Smooth muscle cell (in vitro differentiated cells): Measurements from ENCODE around the gene OSBPL3. TPM values are rescaled to one million over a fixed set of nuclear protein-coding genes. Genes with fewer than 3 reads are reported as not detected.

Experiments used
- DNase-seq: peaks from one replicate; lab custom pipeline; 2025; ENCODE audit not compliant: unreplicated experiment; lab: John Stamatoyannopoulos, UW
- H2AFZ ChIP-seq: fragments of 200-600 bp; sonication (generic); 2 replicates; pipeline ENCODE4 v1.6.0; 2016; ENCODE audit warnings: antibody characterized with exemption, low read depth, mild to moderate bottlenecking
- H3F3A ChIP-seq: fragments of 200-600 bp; sonication (generic); 2 replicates; pipeline ENCODE4 v1.6.0; 2017; ENCODE audit warnings: antibody characterized with exemption, low read depth
- H3K27ac ChIP-seq: fragments of 200-600 bp; sonication (generic); 2 replicates; pipeline ENCODE4 v1.5.1; 2016; ENCODE audit warnings: low read depth, mild to moderate bottlenecking
- H3K27me3 ChIP-seq: fragments of 200-600 bp; sonication (generic); 2 replicates; pipeline ENCODE4 v1.6.1; 2016; ENCODE audit warnings: low read depth, mild to moderate bottlenecking
- H3K36me3 ChIP-seq: fragments of 200-600 bp; sonication (generic); 2 replicates; pipeline ENCODE4 v1.5.1; 2016; ENCODE audit warnings: low read depth
- H3K4me1 ChIP-seq: fragments of 200-600 bp; sonication (generic); 2 replicates; pipeline ENCODE4 v1.5.1; 2016; ENCODE audit warnings: low read depth
- H3K4me2 ChIP-seq: fragments of 200-600 bp; sonication (generic); 2 replicates; pipeline ENCODE4 v1.6.0; 2016; ENCODE audit warnings: mild to moderate bottlenecking
- H3K4me3 ChIP-seq: fragments of 200-600 bp; sonication (generic); 2 replicates; pipeline ENCODE4 v1.5.1; 2016; ENCODE audit warnings: mild to moderate bottlenecking
- H3K79me2 ChIP-seq: fragments of 200-600 bp; sonication (generic); 2 replicates; pipeline ENCODE4 v1.6.0; 2016; ENCODE audit warnings: low read depth, mild to moderate bottlenecking
- H3K9ac ChIP-seq: fragments of 200-600 bp; sonication (generic); 2 replicates; pipeline ENCODE4 v1.6.0; 2016; ENCODE audit warnings: low read depth
- H3K9me3 ChIP-seq: fragments of 200-600 bp; sonication (generic); replicated peaks from 2 replicates; pipeline ENCODE4 v1.5.1; 2016; ENCODE audit warnings: low read depth
- H4K20me1 ChIP-seq: fragments of 200-600 bp; sonication (generic); 2 replicates; pipeline ENCODE4 v1.6.0; 2016; ENCODE audit warnings: low read depth
- WGBS: methylation state at CpG from one replicate; pipeline ENCODE4 v1.1.7; 2016; ENCODE audit warnings: low lambda C conversion rate; 5-methylcytosine and 5-hydroxymethylcytosine counted together
- polyA plus RNA-seq: library from polyadenylated mRNA; unstranded; fragments of >200 nt; fragmentation: Nextera tagmentation; extraction: Ambion mirVana; gene quantifications from 2 replicates; pipeline ENCODE4 v1.2.1, GENCODE V29; 2016
- total RNA-seq: library from RNA; depleted of rRNA; stranded (reverse); fragments of >200 nt; gene quantifications from 2 replicates; pipeline ENCODE4 v1.2.3, GENCODE V29; 2014
- TF ChIP-seq, protein P1 (sequence below): fragments of 200-600 bp; sonication (generic); IDR thresholded peaks from 2 replicates; pipeline ENCODE4 v1.5.1; 2017; ENCODE audit warnings: borderline replicate concordance, mild to moderate bottlenecking, antibody characterized with exemption; ENCODE audit not compliant: insufficient read depth, poor library complexity, severe bottlenecking

The OSBPL3 gene, protein sequence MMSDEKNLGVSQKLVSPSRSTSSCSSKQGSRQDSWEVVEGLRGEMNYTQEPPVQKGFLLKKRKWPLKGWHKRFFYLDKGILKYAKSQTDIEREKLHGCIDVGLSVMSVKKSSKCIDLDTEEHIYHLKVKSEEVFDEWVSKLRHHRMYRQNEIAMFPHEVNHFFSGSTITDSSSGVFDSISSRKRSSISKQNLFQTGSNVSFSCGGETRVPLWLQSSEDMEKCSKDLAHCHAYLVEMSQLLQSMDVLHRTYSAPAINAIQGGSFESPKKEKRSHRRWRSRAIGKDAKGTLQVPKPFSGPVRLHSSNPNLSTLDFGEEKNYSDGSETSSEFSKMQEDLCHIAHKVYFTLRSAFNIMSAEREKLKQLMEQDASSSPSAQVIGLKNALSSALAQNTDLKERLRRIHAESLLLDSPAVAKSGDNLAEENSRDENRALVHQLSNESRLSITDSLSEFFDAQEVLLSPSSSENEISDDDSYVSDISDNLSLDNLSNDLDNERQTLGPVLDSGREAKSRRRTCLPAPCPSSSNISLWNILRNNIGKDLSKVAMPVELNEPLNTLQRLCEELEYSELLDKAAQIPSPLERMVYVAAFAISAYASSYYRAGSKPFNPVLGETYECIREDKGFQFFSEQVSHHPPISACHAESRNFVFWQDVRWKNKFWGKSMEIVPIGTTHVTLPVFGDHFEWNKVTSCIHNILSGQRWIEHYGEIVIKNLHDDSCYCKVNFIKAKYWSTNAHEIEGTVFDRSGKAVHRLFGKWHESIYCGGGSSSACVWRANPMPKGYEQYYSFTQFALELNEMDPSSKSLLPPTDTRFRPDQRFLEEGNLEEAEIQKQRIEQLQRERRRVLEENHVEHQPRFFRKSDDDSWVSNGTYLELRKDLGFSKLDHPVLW
- total RNA-seq (11.9 and 16.3 TPM in 2 replicates), polyA plus RNA-seq (6.2 and 8.3 TPM in 2 replicates)

DNA sequence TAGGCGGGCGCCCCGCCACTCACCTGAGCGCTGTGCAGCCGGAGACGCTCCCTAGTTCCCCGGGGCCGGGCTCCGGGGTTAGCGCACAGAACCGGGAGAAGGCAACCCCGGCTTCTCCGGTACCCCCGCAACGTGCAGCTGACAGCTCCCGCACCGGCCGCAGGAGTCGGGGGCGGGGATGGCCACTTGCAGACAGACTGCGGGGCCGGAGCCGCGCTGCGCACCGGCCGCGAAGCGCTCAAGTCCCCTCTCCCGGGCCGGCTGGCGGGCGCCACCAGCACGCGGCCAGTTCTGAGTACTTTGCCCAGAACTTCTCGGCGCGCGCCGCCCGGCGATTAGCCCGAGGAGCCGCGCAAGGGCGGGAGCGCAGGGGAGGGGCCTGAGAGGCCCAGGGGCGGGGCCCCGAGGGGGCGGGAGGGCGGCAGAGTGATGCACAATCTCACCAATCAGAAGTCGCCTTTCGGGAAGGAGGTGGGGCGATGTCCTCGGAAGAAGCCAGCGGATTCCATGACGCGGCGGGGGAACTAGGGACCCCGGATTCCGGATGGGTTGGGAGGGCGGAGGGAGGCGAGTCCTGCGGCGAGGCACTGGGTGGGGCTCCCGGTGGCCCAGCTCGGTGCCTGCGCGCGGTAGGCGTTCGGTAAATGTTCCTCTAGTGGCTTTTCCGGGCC is at the start of gene OSBPL3:
Gene OSBPL3 (minus strand): TSS at position 316 of the 671 bp plus-strand sequence. CDS start 87,706 bp downstream, outside the sequence.
- Histone ChIP-seq H4K20me1 (no peaks in the 10 kb centered on the region), H3K4me3 (peak within 1 kb of the TSS; percentile 89), H3K27ac (peak within 1 kb of the TSS; percentile 78), H3K4me1 (peaks cover 7% of the 10 kb centered on the region), H3K4me2 (peak within 1 kb of the TSS; percentile 98), H3K36me3 (no peaks in the 10 kb centered on the region), H3K79me2 (peaks cover 16% of the 10 kb centered on the region), H3K9me3 (no peaks in the 10 kb centered on the region), H2AFZ (peak within 1 kb of the TSS; percentile 89), H3K27me3 (peaks cover 13% of the 10 kb centered on the region), H3F3A (no peaks in the 10 kb centered on the region), H3K9ac (peak within 1 kb of the TSS; percentile 76)
- TF ChIP-seq, protein P1, sequence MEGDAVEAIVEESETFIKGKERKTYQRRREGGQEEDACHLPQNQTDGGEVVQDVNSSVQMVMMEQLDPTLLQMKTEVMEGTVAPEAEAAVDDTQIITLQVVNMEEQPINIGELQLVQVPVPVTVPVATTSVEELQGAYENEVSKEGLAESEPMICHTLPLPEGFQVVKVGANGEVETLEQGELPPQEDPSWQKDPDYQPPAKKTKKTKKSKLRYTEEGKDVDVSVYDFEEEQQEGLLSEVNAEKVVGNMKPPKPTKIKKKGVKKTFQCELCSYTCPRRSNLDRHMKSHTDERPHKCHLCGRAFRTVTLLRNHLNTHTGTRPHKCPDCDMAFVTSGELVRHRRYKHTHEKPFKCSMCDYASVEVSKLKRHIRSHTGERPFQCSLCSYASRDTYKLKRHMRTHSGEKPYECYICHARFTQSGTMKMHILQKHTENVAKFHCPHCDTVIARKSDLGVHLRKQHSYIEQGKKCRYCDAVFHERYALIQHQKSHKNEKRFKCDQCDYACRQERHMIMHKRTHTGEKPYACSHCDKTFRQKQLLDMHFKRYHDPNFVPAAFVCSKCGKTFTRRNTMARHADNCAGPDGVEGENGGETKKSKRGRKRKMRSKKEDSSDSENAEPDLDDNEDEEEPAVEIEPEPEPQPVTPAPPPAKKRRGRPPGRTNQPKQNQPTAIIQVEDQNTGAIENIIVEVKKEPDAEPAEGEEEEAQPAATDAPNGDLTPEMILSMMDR = no peak
- WGBS = 1% methylated on average over 46 of the region's 73 CpGs
- peak; percentile 85 for DNase-seq

DNA sequence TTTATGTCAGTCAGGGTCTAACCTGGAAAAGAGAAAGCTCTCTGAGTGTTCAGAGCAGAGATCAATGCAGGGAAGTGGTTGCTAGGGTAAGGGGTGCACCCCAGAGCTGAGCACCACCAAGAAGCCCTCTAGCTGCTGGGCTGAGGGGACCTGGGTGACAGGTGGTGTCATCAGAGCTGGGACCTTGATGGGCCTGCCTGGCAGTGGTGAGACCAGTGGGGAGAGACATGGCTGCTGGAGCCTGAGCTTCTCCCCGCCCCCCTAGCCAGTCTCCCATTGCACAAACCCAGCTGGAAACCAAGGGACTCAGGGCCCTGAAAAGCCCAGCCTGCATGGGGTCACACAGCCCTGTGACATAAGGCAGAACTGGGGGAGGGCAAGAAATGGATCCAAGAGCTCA is 49.1 kb upstream of the OSBPL3 start:
- Histone ChIP-seq H3K36me3 (no peaks in the 10 kb centered on the region), H3F3A (no peaks in the 10 kb centered on the region), H3K27me3 (no peaks in the 10 kb centered on the region), H3K4me3 (no peak overlapping the region), H3K9ac (peak overlapping the region; percentile 11), H2AFZ (no peak overlapping the region), H3K4me2 (peak overlapping the region; percentile 42), H3K79me2 (no peaks in the 10 kb centered on the region), H3K27ac (peak overlapping the region; percentile 80), H4K20me1 (no peaks in the 10 kb centered on the region), H3K9me3 (no peaks in the 10 kb centered on the region), H3K4me1 (no peaks in the 10 kb centered on the region)
- WGBS = 100% methylated on average over 1 of the region's 1 CpG
- TF ChIP-seq, protein P1 = no peak
- DNase-seq = no peak

DNA sequence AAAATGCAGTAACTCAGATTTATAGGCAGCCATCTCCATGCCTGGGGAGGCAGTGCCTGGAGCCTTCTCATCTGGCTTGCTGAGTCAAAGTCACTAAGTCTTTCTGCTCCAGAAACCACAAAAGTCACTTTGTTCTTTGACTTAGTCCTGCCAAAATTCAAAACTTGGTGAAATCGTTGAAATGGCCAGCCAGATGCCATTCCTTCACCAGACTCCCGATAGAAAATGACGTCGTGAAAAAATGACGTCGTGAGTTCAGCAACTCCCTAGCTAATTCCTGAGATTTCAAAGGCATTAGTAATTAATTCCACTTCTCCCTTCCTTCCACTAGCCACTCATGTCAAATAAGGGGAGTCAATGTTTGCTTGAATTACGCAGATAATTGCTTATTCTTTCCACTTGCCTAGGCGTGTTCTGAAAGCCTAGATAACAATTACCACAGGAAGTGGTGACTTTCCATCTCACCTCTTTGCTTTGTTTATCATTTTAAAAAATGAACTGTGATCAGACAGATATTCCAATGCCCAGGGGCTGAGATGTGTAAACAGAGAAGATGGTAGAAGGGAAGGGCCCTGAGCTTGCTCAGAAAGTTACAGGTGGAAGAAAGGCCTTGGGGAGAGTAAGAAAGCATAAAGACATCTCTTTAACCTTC is 48.5 kb upstream of the OSBPL3 start:
- Histone ChIP-seq H3K9ac (peak overlapping the region; percentile 25), H3K27me3 (no peaks in the 10 kb centered on the region), H4K20me1 (no peaks in the 10 kb centered on the region), H2AFZ (no peak overlapping the region), H3K4me1 (no peaks in the 10 kb centered on the region), H3K4me2 (peak overlapping the region; percentile 42), H3K27ac (peak overlapping the region; percentile 80), H3K4me3 (no peak overlapping the region), H3K79me2 (no peaks in the 10 kb centered on the region), H3K36me3 (no peaks in the 10 kb centered on the region), H3F3A (no peaks in the 10 kb centered on the region), H3K9me3 (no peaks in the 10 kb centered on the region)
- WGBS = 19% methylated on average over 8 of the region's 8 CpGs
- no peak for DNase-seq
- TF ChIP-seq, protein P1 = no peak
